H9 (cell line): ENCODE data around the gene RGPD3. TPM values are rescaled to one million over a fixed set of nuclear protein-coding genes. Genes with fewer than 3 reads are reported as not detected.

Experiments
- DNase-seq: peaks from one replicate; pipeline ENCODE4 v3.0.0-alpha.2; 2017
- H2AFZ ChIP-seq: one replicate; pipeline ENCODE4 v1.6.1; 2013; ENCODE audit warnings: mild to moderate bottlenecking, low read length, control low read depth, moderate library complexity
- H2AK5ac ChIP-seq: 2 replicates; pipeline ENCODE4 v1.6.1; 2013; ENCODE audit warnings: low read length, control low read depth, mixed read lengths; ENCODE audit not compliant: insufficient read length
- H2BK120ac ChIP-seq: one replicate; pipeline ENCODE4 v1.6.1; 2013; ENCODE audit warnings: low read depth, mild to moderate bottlenecking, low read length, control low read depth, inconsistent platforms; ENCODE audit not compliant: poor library complexity, severe bottlenecking
- H2BK12ac ChIP-seq: 2 replicates; pipeline ENCODE4 v1.6.1; 2013; ENCODE audit warnings: low read length, control low read depth, mixed read lengths, low read depth; ENCODE audit not compliant: insufficient read length
- H2BK15ac ChIP-seq: 2 replicates; pipeline ENCODE4 v1.6.1; 2013; ENCODE audit warnings: low read depth, low read length, control low read depth
- H2BK20ac ChIP-seq: one replicate; pipeline ENCODE4 v1.6.1; 2013; ENCODE audit warnings: low read depth, mild to moderate bottlenecking, low read length, control low read depth, inconsistent platforms; ENCODE audit not compliant: poor library complexity, severe bottlenecking
- H2BK5ac ChIP-seq: 2 replicates; pipeline ENCODE4 v1.6.1; 2013; ENCODE audit warnings: low read length, control low read depth, mixed read lengths; ENCODE audit not compliant: insufficient read length
- H3K14ac ChIP-seq: 2 replicates; pipeline ENCODE4 v1.6.1; 2013; ENCODE audit warnings: low read length, control low read depth; ENCODE audit not compliant: insufficient read depth
- H3K18ac ChIP-seq: 2 replicates; pipeline ENCODE4 v1.6.1; 2013; ENCODE audit warnings: low read depth, mild to moderate bottlenecking, mixed read lengths, low read length, control low read depth; ENCODE audit not compliant: insufficient read length
- H3K23ac ChIP-seq: 2 replicates; pipeline ENCODE4 v1.6.1; 2013; ENCODE audit warnings: low read length, control low read depth, mixed read lengths, low read depth; ENCODE audit not compliant: insufficient read length
- H3K23me2 ChIP-seq: 2 replicates; pipeline ENCODE4 v1.6.1; 2013; ENCODE audit warnings: low read depth, mild to moderate bottlenecking, mixed read lengths, low read length, control low read depth; ENCODE audit not compliant: insufficient read length, poor library complexity, severe bottlenecking
- H3K27ac ChIP-seq: 2 replicates; pipeline ENCODE4 v1.5.1; 2013; ENCODE audit warnings: low read length, control low read depth, mixed read lengths, low read depth; ENCODE audit not compliant: insufficient read length
- H3K27me3 ChIP-seq: 2 replicates; pipeline ENCODE4 v1.6.1; 2013; ENCODE audit warnings: low read length, control low read depth, inconsistent platforms; ENCODE audit not compliant: insufficient read depth
- H3K4ac ChIP-seq: 2 replicates; pipeline ENCODE4 v1.6.1; 2013; ENCODE audit warnings: low read depth, mild to moderate bottlenecking, control low read depth, inconsistent platforms, low read length, moderate library complexity
- H3K4me1 ChIP-seq: 2 replicates; pipeline ENCODE4 v1.6.1; 2013; ENCODE audit warnings: low read length, control low read depth, inconsistent platforms; ENCODE audit not compliant: insufficient read depth
- H3K4me2 ChIP-seq: 2 replicates; pipeline ENCODE4 v1.6.1; 2013; ENCODE audit warnings: low read length, control low read depth, mixed read lengths; ENCODE audit not compliant: insufficient read length, insufficient read depth
- H3K56ac ChIP-seq: 2 replicates; pipeline ENCODE4 v1.6.1; 2013; ENCODE audit warnings: low read depth, mild to moderate bottlenecking, mixed read lengths, low read length, control low read depth; ENCODE audit not compliant: insufficient read length
- H3K79me1 ChIP-seq: 2 replicates; pipeline ENCODE4 v1.6.1; 2013; ENCODE audit warnings: low read depth, mild to moderate bottlenecking, moderate library complexity, low read length, control low read depth, inconsistent platforms; ENCODE audit not compliant: insufficient read depth, poor library complexity, severe bottlenecking
- H3K79me2 ChIP-seq: 2 replicates; pipeline ENCODE4 v1.6.1; 2013; ENCODE audit warnings: low read length, control low read depth, inconsistent platforms; ENCODE audit not compliant: insufficient read depth
- H3K9ac ChIP-seq: 2 replicates; pipeline ENCODE4 v1.6.1; 2013; ENCODE audit warnings: low read length, control low read depth, mixed read lengths; ENCODE audit not compliant: insufficient read length; ENCODE audit errors: extremely low read depth
- H3K9me3 ChIP-seq: one replicate; pipeline ENCODE4 v1.6.1; 2013; ENCODE audit warnings: low read depth, low read length, inconsistent platforms; ENCODE audit not compliant: control insufficient read depth
- H3T11ph ChIP-seq: one replicate; pipeline ENCODE4 v1.6.1; 2013; ENCODE audit warnings: mild to moderate bottlenecking, low read length, control low read depth, inconsistent platforms
- H4K20me1 ChIP-seq: one replicate; pipeline ENCODE4 v1.6.1; 2013; ENCODE audit not compliant: control insufficient read depth, insufficient read length, insufficient read depth
- H4K5ac ChIP-seq: 2 replicates; pipeline ENCODE4 v1.6.1; 2013; ENCODE audit warnings: low read depth, mild to moderate bottlenecking, mixed read lengths, low read length, control low read depth; ENCODE audit not compliant: insufficient read length
- H4K8ac ChIP-seq: replicated peaks from 2 replicates; pipeline ENCODE4 v1.6.1; 2013; ENCODE audit warnings: low read length, control low read depth, mixed read lengths, low read depth; ENCODE audit not compliant: insufficient read length
- H4K91ac ChIP-seq: 2 replicates; pipeline ENCODE4 v1.6.1; 2013; ENCODE audit warnings: low read depth, mild to moderate bottlenecking, moderate library complexity, mixed read lengths, low read length, control low read depth; ENCODE audit not compliant: insufficient read length
- H3K27ac Mint-ChIP-seq, 3 experiments: 2 replicates in 2 of 3; 3 replicates in 1 of 3; pipeline ENCODE4 v1.8.0; 2020 to 2021; ENCODE audit warnings: mixed read lengths in 3 of 3, mild to moderate bottlenecking in 1 of 3, moderate library complexity in 1 of 3
- H3K27me3 Mint-ChIP-seq: 2 replicates; pipeline ENCODE4 v1.8.0; 2021; ENCODE audit warnings: low read depth, mild to moderate bottlenecking, moderate library complexity, mixed read lengths
- H3K36me3 Mint-ChIP-seq, 3 experiments: 2 replicates in 2 of 3; 3 replicates in 1 of 3; pipeline ENCODE4 v1.8.0; 2020 to 2021; ENCODE audit warnings: low read depth in 3 of 3, mixed read lengths in 3 of 3; ENCODE audit not compliant: insufficient read depth in 1 of 3
- H3K4me1 Mint-ChIP-seq, 2 experiments: 2 replicates each; pipeline ENCODE4 v1.8.0; 2020; ENCODE audit warnings: mixed read lengths in 2 of 2
- H3K4me3 Mint-ChIP-seq, 2 experiments: 2 replicates in 1 of 2; 3 replicates in 1 of 2; pipeline ENCODE4 v1.8.0; 2020 to 2021; ENCODE audit warnings: mild to moderate bottlenecking in 2 of 2, mixed read lengths in 2 of 2, moderate library complexity in 1 of 2
- H3K9me3 Mint-ChIP-seq, 2 experiments: 2 replicates in 1 of 2; 3 replicates in 1 of 2; pipeline ENCODE4 v1.8.0; 2020; ENCODE audit warnings: mild to moderate bottlenecking in 2 of 2, mixed read lengths in 2 of 2, moderate library complexity in 1 of 2
- WGBS: extraction: QIAGEN DNeasy Blood & Tissue Kit; methylation state at CpG from one replicate; pipeline ENCODE4 v1.1.7; 2013; ENCODE audit warnings: missing lambda C conversion rate, low lambda C conversion rate, mixed read lengths; ENCODE audit not compliant: insufficient read length; ENCODE audit errors: extremely low coverage; 5-methylcytosine and 5-hydroxymethylcytosine counted together
- total RNA-seq: library from RNA; stranded (reverse); gene quantifications from 2 replicates; pipeline ENCODE4 v1.2.1, GENCODE V29; 2021
- TF ChIP-seq, protein P1 (sequence below): fragments of 200-600 bp; sonication (generic); conservative IDR thresholded peaks from 3 replicates; pipeline ENCODE4 v1.8.0; 2021; ENCODE audit warnings: antibody characterized with exemption, mild to moderate bottlenecking

RGPD3 gene
- total RNA-seq, 1 experiment from 2014 or later: 0.15 TPM

DNA sequence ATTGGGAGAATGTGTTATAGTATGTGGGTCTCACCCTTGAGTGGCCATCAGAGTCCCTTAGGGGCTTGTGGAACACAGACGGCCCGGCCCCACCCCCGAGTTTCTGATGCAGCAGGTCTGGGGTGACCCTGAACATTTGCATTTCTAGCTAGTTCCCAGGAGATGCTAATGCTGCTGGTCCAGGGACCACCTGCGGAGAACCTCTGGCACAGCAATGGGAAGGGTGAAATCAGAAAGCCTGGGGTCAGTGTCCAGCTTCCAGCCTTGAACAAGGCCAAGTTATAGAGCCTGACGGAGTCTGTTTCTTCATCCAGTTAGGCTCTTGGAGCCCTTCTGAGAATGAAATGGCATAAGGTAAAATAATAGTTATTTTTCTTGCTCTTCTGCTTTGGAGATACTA, 126.5 kb downstream of the RGPD3 start:
- no peaks in the 10 kb centered on the region for H3K36me3 Mint-ChIP-seq
- peak overlapping the region; percentile 81 for H4K8ac ChIP-seq
- H3K9me3 Mint-ChIP-seq: no peaks in the 10 kb centered on the region; a peak in 1 of 5 replicates
- peaks cover 0 to 7% of the 10 kb centered on the region in 2 experiments; a peak in 2 of 4 replicates for H3K4me1 Mint-ChIP-seq
- H4K5ac ChIP-seq: no peak overlapping the region
- H4K91ac ChIP-seq: no peak overlapping the region
- H3K14ac ChIP-seq: no peak overlapping the region
- H3K27me3 Mint-ChIP-seq: no peaks in the 10 kb centered on the region; the same call in 1 of the 2 replicates
- TF ChIP-seq, protein P1, sequence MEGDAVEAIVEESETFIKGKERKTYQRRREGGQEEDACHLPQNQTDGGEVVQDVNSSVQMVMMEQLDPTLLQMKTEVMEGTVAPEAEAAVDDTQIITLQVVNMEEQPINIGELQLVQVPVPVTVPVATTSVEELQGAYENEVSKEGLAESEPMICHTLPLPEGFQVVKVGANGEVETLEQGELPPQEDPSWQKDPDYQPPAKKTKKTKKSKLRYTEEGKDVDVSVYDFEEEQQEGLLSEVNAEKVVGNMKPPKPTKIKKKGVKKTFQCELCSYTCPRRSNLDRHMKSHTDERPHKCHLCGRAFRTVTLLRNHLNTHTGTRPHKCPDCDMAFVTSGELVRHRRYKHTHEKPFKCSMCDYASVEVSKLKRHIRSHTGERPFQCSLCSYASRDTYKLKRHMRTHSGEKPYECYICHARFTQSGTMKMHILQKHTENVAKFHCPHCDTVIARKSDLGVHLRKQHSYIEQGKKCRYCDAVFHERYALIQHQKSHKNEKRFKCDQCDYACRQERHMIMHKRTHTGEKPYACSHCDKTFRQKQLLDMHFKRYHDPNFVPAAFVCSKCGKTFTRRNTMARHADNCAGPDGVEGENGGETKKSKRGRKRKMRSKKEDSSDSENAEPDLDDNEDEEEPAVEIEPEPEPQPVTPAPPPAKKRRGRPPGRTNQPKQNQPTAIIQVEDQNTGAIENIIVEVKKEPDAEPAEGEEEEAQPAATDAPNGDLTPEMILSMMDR: no peak
- no peak overlapping the region for H2BK120ac ChIP-seq
- no peak for DNase-seq
- H3K9ac ChIP-seq: no peak overlapping the region
- no peaks in the 10 kb centered on the region for H3K27me3 ChIP-seq
- H2BK5ac ChIP-seq: no peak overlapping the region
- no peak overlapping the region for H2AK5ac ChIP-seq
- H3K79me1 ChIP-seq: no peaks in the 10 kb centered on the region
- H2BK20ac ChIP-seq: no peak overlapping the region
- no peak overlapping the region for H3K27ac ChIP-seq
- no peak overlapping the region for H2BK15ac ChIP-seq
- H3K23me2 ChIP-seq: no peaks in the 10 kb centered on the region
- no peaks in the 10 kb centered on the region for H4K20me1 ChIP-seq
- H3K4me1 ChIP-seq: no peaks in the 10 kb centered on the region
- WGBS: no CpG with 5 or more reads among the region's 5 CpGs
- H3K79me2 ChIP-seq: no peaks in the 10 kb centered on the region
- no peak overlapping the region for H3K56ac ChIP-seq
- H3K4me3 Mint-ChIP-seq: no peak overlapping the region
- no peak overlapping the region for H3T11ph ChIP-seq
- no peaks in the 10 kb centered on the region for H3K9me3 ChIP-seq
- H3K18ac ChIP-seq: no peak overlapping the region
- no peak overlapping the region for H3K4me2 ChIP-seq
- H2AFZ ChIP-seq: no peak overlapping the region
- H3K23ac ChIP-seq: no peak overlapping the region
- H3K4ac ChIP-seq: no peak overlapping the region
- H3K27ac Mint-ChIP-seq: no peak overlapping the region
- H2BK12ac ChIP-seq: no peak overlapping the region

Other genes starting within 250 kb of the RGPD3 start
- not detected in 2 replicates for gene CD8B2, start 19.0 kb upstream of the RGPD3 start, total RNA-seq